Smooth muscle cell of the umbilical artery (primary cell): ENCODE results near the gene PRSS1. TPM values are rescaled to one million over a fixed set of nuclear protein-coding genes. Genes with fewer than 3 reads are reported as not detected.

Experiments used
- total RNA-seq: library from RNA; depleted of rRNA; stranded (reverse); fragments of >200 nt; gene quantifications from 2 replicates; pipeline ENCODE4 v1.2.3, GENCODE V29; 2014

Gene PRSS1
- total RNA-seq, result not detected in 2 replicates

DNA sequence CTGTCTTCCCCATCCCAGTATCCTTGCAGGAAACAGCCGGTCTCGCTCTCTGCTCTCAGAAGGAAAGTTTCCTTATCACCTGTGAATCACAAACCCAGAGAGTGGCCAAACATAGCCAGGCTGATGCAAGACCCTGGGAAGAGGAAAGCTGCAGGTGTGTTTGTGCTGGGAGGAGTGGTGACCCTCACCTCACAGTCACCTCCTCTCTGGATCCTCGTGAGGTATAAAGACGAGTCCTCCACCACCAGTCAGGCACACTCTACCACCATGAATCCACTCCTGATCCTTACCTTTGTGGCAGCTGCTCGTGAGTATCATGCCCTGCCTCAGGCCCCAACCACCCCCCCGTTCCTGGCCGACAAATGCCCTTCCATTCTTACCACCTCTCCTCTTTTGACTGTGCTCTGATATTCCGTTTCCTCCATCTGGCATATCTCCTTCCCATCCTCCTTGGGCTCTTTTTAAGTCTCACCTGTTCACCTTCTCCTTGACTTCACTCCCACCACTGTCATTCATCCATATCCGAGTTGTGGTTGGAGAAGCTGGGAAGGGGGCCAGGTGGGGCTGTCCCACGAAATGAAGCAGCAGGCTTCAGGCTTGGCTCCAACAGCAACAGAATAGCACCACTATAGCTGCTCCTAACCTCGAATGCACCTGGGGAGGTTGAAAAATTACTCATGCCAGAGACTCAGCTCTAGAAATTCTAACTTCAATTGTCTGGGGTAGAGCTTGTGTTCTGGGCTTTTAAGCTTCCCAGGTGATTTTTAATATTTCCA lies at the start of gene PRSS1:
TSS of gene PRSS1 (plus strand) at position 255 of the 776 bp plus-strand sequence. CDS start at position 268, 13 bp downstream.

DNA sequence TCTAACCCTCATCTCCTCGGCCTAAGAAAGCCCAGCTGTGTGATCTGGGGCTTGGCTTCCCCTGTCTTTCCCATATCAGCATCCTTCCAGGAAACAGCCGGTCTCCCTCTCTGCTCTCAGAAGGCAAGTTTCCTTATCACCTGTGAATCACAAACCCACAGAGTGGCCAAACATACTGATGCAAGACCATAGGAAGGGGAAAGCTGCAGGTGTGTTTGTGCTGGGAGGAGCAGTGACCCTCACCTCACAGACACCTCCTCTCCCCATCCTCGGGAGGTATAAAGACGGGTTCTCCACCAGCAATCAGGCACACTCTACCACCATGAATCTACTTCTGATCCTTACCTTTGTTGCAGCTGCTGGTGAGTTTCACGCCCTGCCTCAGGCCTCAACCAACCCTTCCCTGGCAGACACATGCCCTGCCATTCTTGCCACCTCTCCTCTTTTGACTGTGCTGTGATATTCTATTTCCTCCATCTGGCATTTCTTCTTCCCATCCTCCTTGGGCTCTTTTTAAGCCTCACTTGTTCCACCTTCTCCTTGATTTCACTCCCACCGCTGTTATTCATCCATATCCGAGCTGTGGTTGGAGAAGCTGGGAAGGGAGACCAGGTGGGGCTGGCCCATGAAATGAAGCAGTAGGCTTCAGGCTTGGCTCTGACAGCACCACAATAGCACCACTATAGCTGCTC lies 21.5 kb downstream of the PRSS1 start, which contains the start of gene PRSS2:
TSS of gene PRSS2 (plus strand) at position 310 of the 692 bp plus-strand sequence. CDS start at position 323, 13 bp downstream.

Other genes with a start within 250 kb of the PRSS1 start
- not detected in 2 replicates for gene PRSS2, start 21.5 kb downstream of the PRSS1 start, total RNA-seq
- gene EPHB6, start 105.6 kb downstream of the PRSS1 start, total RNA-seq, result 2.6 and 3.6 TPM in 2 replicates
- not detected in 2 replicates for gene TRPV6, start 136.3 kb downstream of the PRSS1 start, total RNA-seq
- not detected in 2 replicates for gene TRPV5, start 184.3 kb downstream of the PRSS1 start, total RNA-seq
- gene LLCFC1, start 190.0 kb downstream of the PRSS1 start, total RNA-seq, result not detected in 2 replicates
- gene KEL, start 212.9 kb downstream of the PRSS1 start, total RNA-seq, result not detected in 2 replicates